ENCODE results near the gene YIF1B. TPM values are rescaled to one million over a fixed set of nuclear protein-coding genes. Genes with fewer than 3 reads are reported as not detected.

The YIF1B gene
- total and polyA plus RNA-seq, 4 donors: 22.0 to 107 (median 53.7) TPM

DNA sequence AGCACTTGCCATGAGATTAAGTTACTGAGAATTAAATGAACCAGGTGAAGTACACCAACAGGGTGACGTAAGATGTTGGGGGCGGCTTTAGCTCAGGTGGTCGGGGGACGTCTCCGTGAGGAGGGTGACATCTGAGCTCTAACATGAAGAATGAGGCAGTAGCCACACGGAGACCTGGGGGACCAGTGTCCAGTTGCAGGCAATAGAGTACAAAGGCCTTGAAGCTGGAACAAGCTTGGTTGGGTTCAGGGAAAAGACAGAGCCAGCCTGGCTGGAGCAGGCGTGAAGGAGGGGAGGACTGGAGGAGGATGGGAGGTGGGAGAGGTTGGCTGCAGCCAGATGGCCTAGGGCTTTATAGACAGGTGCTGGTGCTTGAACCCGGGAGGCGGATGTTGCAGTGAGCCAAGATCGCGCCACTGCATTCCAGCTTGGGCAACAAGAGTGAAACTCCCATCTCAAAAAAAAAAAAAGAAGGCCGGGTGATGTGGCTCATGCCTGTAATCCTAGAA is 49.8 kb downstream of the YIF1B start:
- Histone ChIP-seq H3K4me1 (ENCODE audit: control insufficient read depth in 5 of 5, insufficient read depth in 5 of 5, low read length in 5 of 5) (peaks cover 0 to 35% (median 13%) of the 10 kb centered on the region in 5 donors), H3K9ac (ENCODE audit: insufficient read depth in 1 of 2, low read length in 2 of 2) (peak overlapping the region in 1 of 2 donors; percentile 66), H3K36me3 (ENCODE audit: control insufficient read depth in 4 of 4, insufficient read depth in 4 of 4, low read length in 4 of 4) (no peaks in the 10 kb centered on the region), H3K27me3 (ENCODE audit: control insufficient read depth in 3 of 3, insufficient read depth in 3 of 3, low read length in 2 of 3) (no peaks in the 10 kb centered on the region), H3K9me3 (ENCODE audit: control insufficient read depth in 4 of 4, insufficient read depth in 3 of 4, low read length in 3 of 4) (no peaks in the 10 kb centered on the region), H3K27ac (ENCODE audit: low read depth in 1 of 2, low read length in 1 of 2) (peak overlapping the region in 1 of 2 donors; percentile 90), H3K4me3 (no peak overlapping the region)
- 63 to 81% methylated on average over 12 of the region's 12 CpGs for WGBS, 2 donors
- no peak for ATAC-seq (ENCODE audit: insufficient read depth, low FRiP score)
- DNase-seq: no peak
- TF ChIP-seq, protein P1, sequence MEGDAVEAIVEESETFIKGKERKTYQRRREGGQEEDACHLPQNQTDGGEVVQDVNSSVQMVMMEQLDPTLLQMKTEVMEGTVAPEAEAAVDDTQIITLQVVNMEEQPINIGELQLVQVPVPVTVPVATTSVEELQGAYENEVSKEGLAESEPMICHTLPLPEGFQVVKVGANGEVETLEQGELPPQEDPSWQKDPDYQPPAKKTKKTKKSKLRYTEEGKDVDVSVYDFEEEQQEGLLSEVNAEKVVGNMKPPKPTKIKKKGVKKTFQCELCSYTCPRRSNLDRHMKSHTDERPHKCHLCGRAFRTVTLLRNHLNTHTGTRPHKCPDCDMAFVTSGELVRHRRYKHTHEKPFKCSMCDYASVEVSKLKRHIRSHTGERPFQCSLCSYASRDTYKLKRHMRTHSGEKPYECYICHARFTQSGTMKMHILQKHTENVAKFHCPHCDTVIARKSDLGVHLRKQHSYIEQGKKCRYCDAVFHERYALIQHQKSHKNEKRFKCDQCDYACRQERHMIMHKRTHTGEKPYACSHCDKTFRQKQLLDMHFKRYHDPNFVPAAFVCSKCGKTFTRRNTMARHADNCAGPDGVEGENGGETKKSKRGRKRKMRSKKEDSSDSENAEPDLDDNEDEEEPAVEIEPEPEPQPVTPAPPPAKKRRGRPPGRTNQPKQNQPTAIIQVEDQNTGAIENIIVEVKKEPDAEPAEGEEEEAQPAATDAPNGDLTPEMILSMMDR (IDR thresholded peaks at IDR 0.05; ENCODE audit: control extremely low read depth, extremely low read depth): no peak

DNA sequence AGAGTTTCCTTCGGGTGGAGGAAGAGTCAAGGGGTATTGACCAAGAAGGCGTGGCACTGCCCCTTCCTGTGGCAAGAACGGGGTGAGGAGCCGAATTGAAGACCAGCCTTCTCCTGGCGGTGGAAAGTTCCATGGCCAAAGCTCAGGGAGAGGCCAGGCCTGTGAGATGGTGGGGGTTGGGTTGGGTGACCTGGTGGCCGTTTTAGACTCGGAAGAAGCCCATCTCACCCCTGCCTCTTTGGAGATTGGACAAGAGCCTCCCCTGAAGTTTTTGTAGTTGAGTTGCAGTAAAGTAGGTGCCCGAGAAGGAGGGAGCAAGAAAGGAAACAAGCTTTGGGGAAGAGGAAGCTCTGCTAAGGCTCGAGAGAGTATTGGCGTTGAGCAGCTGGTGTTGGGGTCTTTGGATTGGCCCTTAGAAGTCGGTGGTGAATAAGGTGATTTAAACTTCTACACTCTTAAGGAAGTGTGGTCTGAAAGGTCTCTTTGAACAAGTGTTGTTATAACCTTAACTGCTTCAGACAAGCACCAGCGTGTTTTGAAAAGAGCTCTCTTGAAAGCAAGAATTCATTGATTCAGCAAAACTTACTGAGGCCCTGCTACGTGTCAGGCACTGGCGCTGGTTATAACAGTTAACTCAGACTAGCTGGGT is 50.4 kb downstream of the YIF1B start:
- Histone ChIP-seq H3K9me3 (ENCODE audit: control insufficient read depth in 4 of 4, insufficient read depth in 3 of 4, low read length in 3 of 4) (no peaks in the 10 kb centered on the region), H3K4me1 (ENCODE audit: control insufficient read depth in 5 of 5, insufficient read depth in 5 of 5, low read length in 5 of 5) (peaks cover 0 to 31% (median 13%) of the 10 kb centered on the region in 5 donors), H3K9ac (ENCODE audit: insufficient read depth in 1 of 2, low read length in 2 of 2) (peak overlapping the region; percentile 66), H3K27ac (ENCODE audit: low read depth in 1 of 2, low read length in 1 of 2) (peak overlapping the region in 1 of 2 donors; percentile 90), H3K27me3 (ENCODE audit: control insufficient read depth in 3 of 3, insufficient read depth in 3 of 3, low read length in 2 of 3) (no peaks in the 10 kb centered on the region), H3K4me3 (peak overlapping the region; percentile 47), H3K36me3 (ENCODE audit: control insufficient read depth in 4 of 4, insufficient read depth in 4 of 4, low read length in 4 of 4) (no peaks in the 10 kb centered on the region)
- DNase-seq: peak in 1 of 3 donors; percentile 57
- TF ChIP-seq, protein P1 (IDR thresholded peaks at IDR 0.05; ENCODE audit: control extremely low read depth, extremely low read depth): no peak
- no peak for ATAC-seq (ENCODE audit: insufficient read depth, low FRiP score)
- WGBS, 2 donors: 24 to 38% methylated on average over 14 of the region's 14 CpGs

DNA sequence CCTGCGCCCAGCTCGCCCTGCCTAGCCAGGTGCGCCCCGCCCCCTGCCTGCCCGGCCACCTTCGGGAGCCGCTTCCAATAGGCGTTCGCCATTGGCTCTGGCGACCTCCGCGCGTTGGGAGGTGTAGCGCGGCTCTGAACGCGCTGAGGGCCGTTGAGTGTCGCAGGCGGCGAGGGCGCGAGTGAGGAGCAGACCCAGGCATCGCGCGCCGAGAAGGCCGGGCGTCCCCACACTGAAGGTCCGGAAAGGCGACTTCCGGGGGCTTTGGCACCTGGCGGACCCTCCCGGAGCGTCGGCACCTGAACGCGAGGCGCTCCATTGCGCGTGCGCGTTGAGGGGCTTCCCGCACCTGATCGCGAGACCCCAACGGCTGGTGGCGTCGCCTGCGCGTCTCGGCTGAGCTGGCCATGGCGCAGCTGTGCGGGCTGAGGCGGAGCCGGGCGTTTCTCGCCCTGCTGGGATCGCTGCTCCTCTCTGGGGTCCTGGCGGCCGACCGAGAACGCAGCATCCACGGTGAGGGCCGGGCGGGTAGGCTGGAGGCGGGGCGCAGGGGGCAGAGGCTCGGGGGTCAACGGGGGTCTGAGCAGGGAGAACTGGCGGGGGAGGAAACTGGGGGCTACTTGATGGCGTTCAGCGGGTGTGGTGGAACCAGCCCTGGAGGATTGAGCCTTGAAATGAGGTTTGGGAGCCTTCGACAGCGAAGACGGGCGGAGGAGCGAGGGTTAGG is 51.1 kb downstream of the YIF1B start, which contains the start of gene SPINT2:
TSS of gene SPINT2 (plus strand) at position 88 of the 727 bp plus-strand sequence. CDS start at position 408, 320 bp downstream.
- TF ChIP-seq, protein P1 (IDR thresholded peaks at IDR 0.05; ENCODE audit: control extremely low read depth, extremely low read depth): no peak
- DNase-seq (peak in 1 of 3 donors; percentile 76), ATAC-seq (ENCODE audit: insufficient read depth, low FRiP score) (peak; percentile 5)
- 7 to 8% methylated on average over 76 to 78 of the region's 78 CpGs for WGBS, 2 donors
- Histone ChIP-seq H3K4me1 (ENCODE audit: control insufficient read depth in 5 of 5, insufficient read depth in 5 of 5, low read length in 5 of 5) (peaks cover 0 to 27% (median 11%) of the 10 kb centered on the region in 5 donors), H3K27me3 (ENCODE audit: control insufficient read depth in 3 of 3, insufficient read depth in 3 of 3, low read length in 2 of 3) (no peaks in the 10 kb centered on the region), H3K36me3 (ENCODE audit: control insufficient read depth in 4 of 4, insufficient read depth in 4 of 4, low read length in 4 of 4) (no peaks in the 10 kb centered on the region), H3K27ac (ENCODE audit: low read depth in 1 of 2, low read length in 1 of 2) (peak within 1 kb of the TSS in 1 of 2 donors; percentile 90), H3K4me3 (peak within 1 kb of the TSS; percentile 47), H3K9ac (ENCODE audit: insufficient read depth in 1 of 2, low read length in 2 of 2) (peak within 1 kb of the TSS; percentile 66), H3K9me3 (ENCODE audit: control insufficient read depth in 4 of 4, insufficient read depth in 3 of 4, low read length in 3 of 4) (no peaks in the 10 kb centered on the region)

Data from lung (tissue), 12 donors.